HepG2 (cell line): ENCODE measurements around the gene MRPS7. TPM values are rescaled to one million over a fixed set of nuclear protein-coding genes. Genes with fewer than 3 reads are reported as not detected.

ENCODE experiments used
- CENPT ChIP-seq: sonication (generic); formaldehyde crosslinking; IDR thresholded peaks from 2 replicates; pipeline ENCODE4 v1.8.0; 2022; ENCODE audit warnings: low read depth, mild to moderate bottlenecking, moderate library complexity, missing genetic modification reagents
- DZIP1 ChIP-seq: sonication (generic); formaldehyde crosslinking; IDR thresholded peaks from 2 replicates; pipeline ENCODE4 v1.5.0; 2020; ENCODE audit warnings: mild to moderate bottlenecking, missing genetic modification reagents
- HOMEZ ChIP-seq: IDR thresholded peaks from 2 replicates; pipeline ENCODE4 v1.6.1; 2016; ENCODE audit warnings: low read depth
- IRX3 ChIP-seq: sonication (generic); formaldehyde crosslinking; IDR thresholded peaks from 2 replicates; pipeline ENCODE4 v1.8.1; 2023; ENCODE audit warnings: mild to moderate bottlenecking, low read depth, missing genetic modification reagents, borderline replicate concordance
- JARID2 ChIP-seq: sonication (generic); formaldehyde crosslinking; IDR thresholded peaks from 2 replicates; pipeline ENCODE4 v1.8.1; 2023; ENCODE audit warnings: missing genetic modification reagents, inconsistent platforms; ENCODE audit not compliant: insufficient replicate concordance
- KDM3A ChIP-seq: IDR thresholded peaks from 2 replicates; pipeline ENCODE4 v1.6.1; 2018; ENCODE audit warnings: low read depth, missing compliant biosample characterization
- MED13 ChIP-seq: sonication (generic); formaldehyde crosslinking; IDR thresholded peaks from 2 replicates; pipeline ENCODE4 v1.5.0; 2020; ENCODE audit warnings: missing genetic modification reagents
- ZNF142 ChIP-seq: sonication (generic); formaldehyde crosslinking; IDR thresholded peaks from 2 replicates; pipeline ENCODE4 v1.4.0; 2020; ENCODE audit warnings: missing genetic modification reagents
- ZNF547 ChIP-seq: sonication (generic); formaldehyde crosslinking; IDR thresholded peaks from 2 replicates; pipeline ENCODE4 v1.5.1; 2020; ENCODE audit warnings: mild to moderate bottlenecking, missing genetic modification reagents
- ZNF552 ChIP-seq: sonication (generic); formaldehyde crosslinking; IDR thresholded peaks from 2 replicates; pipeline ENCODE4 v1.9.0; 2022; ENCODE audit warnings: missing genetic modification reagents, mild to moderate bottlenecking, borderline replicate concordance
- ZNF83 ChIP-seq: sonication (generic); formaldehyde crosslinking; IDR thresholded peaks from 2 replicates; pipeline ENCODE4 v1.4.0; 2020; ENCODE audit warnings: missing genetic modification reagents, mild to moderate bottlenecking, borderline replicate concordance
- polyA plus RNA-seq, 8 experiments: library from polyadenylated mRNA; depleted of rRNA in 3 of 8; stranded (reverse) in 7 of 8; unstranded in 1 of 8; fragments of >200 nt; fragmentation: Illumina TruSeq in 4 of 8; extraction: Trizol in 4 of 8; gene quantifications; 2 replicates each; pipeline versions ENCODE4 v1.2.1 to v1.2.3, GENCODE V29; 2011 to 2016; ENCODE audit warnings: low read depth in 4 of 8, missing spikeins in 1 of 8, mixed read lengths in 1 of 8; ENCODE audit not compliant: insufficient read depth in 1 of 8
- total RNA-seq, 5 experiments: library from RNA; depleted of rRNA; stranded (reverse); fragments of >200 nt; fragmentation: Illumina TruSeq; extraction: Trizol; gene quantifications; 2 replicates each; pipeline ENCODE4 v1.2.3, GENCODE V29; 2016; ENCODE audit warnings: low read depth in 1 of 5
- TF ChIP-seq, protein P1 (sequence below): sonication (generic); formaldehyde crosslinking; IDR thresholded peaks from 2 replicates; pipeline ENCODE4 v1.5.1; 2020; ENCODE audit warnings: missing genetic modification reagents, mild to moderate bottlenecking, borderline replicate concordance

MRPS7 gene
- total and polyA plus RNA-seq, 2 of the 13 experiments (the other 11 are each of a cell fraction or from before 2014, with no cell fraction given): 97.0 to 162 TPM

DNA sequence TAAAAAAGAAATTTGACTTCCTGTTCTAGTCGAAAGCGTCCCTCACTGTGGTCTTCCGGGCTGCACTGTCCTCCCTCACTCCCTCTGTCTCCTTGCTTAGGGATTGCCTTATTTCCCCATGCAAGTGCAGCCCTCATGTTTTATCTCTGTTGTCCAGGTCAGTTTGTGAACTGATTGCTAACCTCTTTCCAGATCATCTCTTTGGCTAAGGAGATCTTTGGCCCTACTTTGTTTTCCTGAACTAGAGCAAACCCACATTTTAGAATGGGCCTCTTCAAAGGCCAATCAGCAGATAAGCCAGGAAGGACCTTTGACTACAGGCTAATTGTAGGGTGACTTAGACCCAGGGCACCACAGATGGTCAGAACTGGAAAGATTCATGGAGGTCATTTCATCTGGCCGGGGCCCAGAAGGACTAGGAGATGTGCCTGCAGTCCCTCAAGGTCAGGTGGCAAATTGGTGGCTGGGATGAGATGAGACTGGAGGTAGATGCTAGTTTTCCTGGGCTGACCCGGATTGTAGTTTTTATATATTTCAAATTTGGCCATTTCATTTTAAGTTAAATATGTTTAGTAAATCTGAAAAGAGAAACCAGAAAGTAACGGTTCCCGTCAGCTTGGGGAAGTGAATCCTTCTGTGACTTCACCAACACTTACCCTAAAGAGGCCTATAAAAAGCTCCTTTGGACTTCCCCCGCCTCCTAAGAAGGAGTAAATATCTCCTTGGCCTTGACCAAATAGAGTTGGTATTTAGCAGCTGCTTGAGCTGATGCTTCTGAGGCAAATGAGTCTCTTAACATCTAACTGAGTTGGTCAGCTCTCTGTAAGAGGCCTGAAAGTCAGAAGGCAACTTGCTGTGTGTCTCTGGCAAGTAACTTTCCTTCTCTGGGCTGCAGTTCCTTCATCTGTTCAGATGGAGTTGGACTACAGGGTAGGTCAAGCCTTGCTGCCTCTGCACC lies 33.8 kb downstream of the MRPS7 start (continued):
- TF ChIP-seq DZIP1: no peak
- TF ChIP-seq HOMEZ: peak; percentile 79
- TF ChIP-seq ZNF83 (CRISPR knock-in tag): no peak
- TF ChIP-seq, protein P1, sequence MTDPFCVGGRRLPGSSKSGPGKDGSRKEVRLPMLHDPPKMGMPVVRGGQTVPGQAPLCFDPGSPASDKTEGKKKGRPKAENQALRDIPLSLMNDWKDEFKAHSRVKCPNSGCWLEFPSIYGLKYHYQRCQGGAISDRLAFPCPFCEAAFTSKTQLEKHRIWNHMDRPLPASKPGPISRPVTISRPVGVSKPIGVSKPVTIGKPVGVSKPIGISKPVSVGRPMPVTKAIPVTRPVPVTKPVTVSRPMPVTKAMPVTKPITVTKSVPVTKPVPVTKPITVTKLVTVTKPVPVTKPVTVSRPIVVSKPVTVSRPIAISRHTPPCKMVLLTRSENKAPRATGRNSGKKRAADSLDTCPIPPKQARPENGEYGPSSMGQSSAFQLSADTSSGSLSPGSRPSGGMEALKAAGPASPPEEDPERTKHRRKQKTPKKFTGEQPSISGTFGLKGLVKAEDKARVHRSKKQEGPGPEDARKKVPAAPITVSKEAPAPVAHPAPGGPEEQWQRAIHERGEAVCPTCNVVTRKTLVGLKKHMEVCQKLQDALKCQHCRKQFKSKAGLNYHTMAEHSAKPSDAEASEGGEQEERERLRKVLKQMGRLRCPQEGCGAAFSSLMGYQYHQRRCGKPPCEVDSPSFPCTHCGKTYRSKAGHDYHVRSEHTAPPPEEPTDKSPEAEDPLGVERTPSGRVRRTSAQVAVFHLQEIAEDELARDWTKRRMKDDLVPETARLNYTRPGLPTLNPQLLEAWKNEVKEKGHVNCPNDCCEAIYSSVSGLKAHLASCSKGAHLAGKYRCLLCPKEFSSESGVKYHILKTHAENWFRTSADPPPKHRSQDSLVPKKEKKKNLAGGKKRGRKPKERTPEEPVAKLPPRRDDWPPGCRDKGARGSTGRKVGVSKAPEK (CRISPR knock-in tag): peak; percentile 20; the same call in 1 of the 2 replicates
- no peak for TF ChIP-seq JARID2 (CRISPR knock-in tag)
- no peak for TF ChIP-seq ZNF547 (CRISPR knock-in tag)
- peak; percentile 16; the same call in 1 of the 2 replicates for TF ChIP-seq MED13 (CRISPR knock-in tag)
- 0 out of 2 replicates have a peak, but pooled peaks have one; percentile 56 for TF ChIP-seq KDM3A (CRISPR knock-in tag)
- no peak for TF ChIP-seq CENPT (CRISPR knock-in tag)
- TF ChIP-seq ZNF142: no peak
- no peak for TF ChIP-seq IRX3 (CRISPR knock-in tag)
- TF ChIP-seq ZNF552: no peak
